ENCODE results near the gene TAF13. TPM values are rescaled to one million over a fixed set of nuclear protein-coding genes. Genes with fewer than 3 reads are reported as not detected.

The TAF13 gene
- total RNA-seq, 1 donor from 2014 or later: 24.1 TPM

GRCh38 chr1:109115685-109116084, 39.9 kb upstream of the TAF13 start:
- H3K27me3 Mint-ChIP-seq: peaks cover 48% of the 10 kb centered on the region
- no peak overlapping the region for H3K4me3 Mint-ChIP-seq (ENCODE audit: low read depth)
- TF ChIP-seq CTCF (IDR thresholded peaks at IDR 0.05; ENCODE audit: unreplicated experiment): no peak
- peaks cover 17% of the 10 kb centered on the region for H3K4me1 Mint-ChIP-seq (ENCODE audit: low read depth)
- no peaks in the 10 kb centered on the region for H3K36me3 Mint-ChIP-seq (ENCODE audit: insufficient read depth)
- H3K27ac Mint-ChIP-seq: no peak overlapping the region
- DNase-seq (ENCODE audit: low spot score, unreplicated experiment): no peak
- no peaks in the 10 kb centered on the region for H3K9me3 Mint-ChIP-seq (ENCODE audit: low read depth)

GRCh38 chr1:109114342-109114674, 38.5 kb upstream of the TAF13 start:
- no peak for TF ChIP-seq CTCF (IDR thresholded peaks at IDR 0.05; ENCODE audit: unreplicated experiment)
- no peak overlapping the region for H3K27ac Mint-ChIP-seq
- peaks cover 56% of the 10 kb centered on the region for H3K27me3 Mint-ChIP-seq
- peaks cover 20% of the 10 kb centered on the region for H3K4me1 Mint-ChIP-seq (ENCODE audit: low read depth)
- H3K36me3 Mint-ChIP-seq (ENCODE audit: insufficient read depth): no peaks in the 10 kb centered on the region
- peak overlapping the region; percentile 69 for H3K4me3 Mint-ChIP-seq (ENCODE audit: low read depth)
- no peak for DNase-seq (ENCODE audit: low spot score, unreplicated experiment)
- H3K9me3 Mint-ChIP-seq (ENCODE audit: low read depth): no peaks in the 10 kb centered on the region

GRCh38 chr1:109113590-109114341, 38.0 kb upstream of the TAF13 start, which contains the start of gene ELAPOR1:
TSS of gene ELAPOR1 (plus strand) at chr1:109114115. CDS start at chr1:109114184, 69 bp downstream.
- DNase-seq (ENCODE audit: low spot score, unreplicated experiment): no peak
- no peaks in the 10 kb centered on the region for H3K9me3 Mint-ChIP-seq (ENCODE audit: low read depth)
- H3K36me3 Mint-ChIP-seq (ENCODE audit: insufficient read depth): no peaks in the 10 kb centered on the region
- H3K4me1 Mint-ChIP-seq (ENCODE audit: low read depth): peaks cover 20% of the 10 kb centered on the region
- H3K4me3 Mint-ChIP-seq (ENCODE audit: low read depth): peak within 1 kb of the TSS; percentile 69
- no peak for TF ChIP-seq CTCF (IDR thresholded peaks at IDR 0.05; ENCODE audit: unreplicated experiment)
- peak within 1 kb of the TSS; percentile 35 for H3K27ac Mint-ChIP-seq
- peaks cover 56% of the 10 kb centered on the region for H3K27me3 Mint-ChIP-seq

GRCh38 chr1:109112652-109113285, 37.0 kb upstream of the TAF13 start:
- TF ChIP-seq CTCF (IDR thresholded peaks at IDR 0.05; ENCODE audit: unreplicated experiment): no peak
- Mint-ChIP-seq H3K4me1 (ENCODE audit: low read depth) (peaks cover 20% of the 10 kb centered on the region), H3K27ac (peak overlapping the region; percentile 35), H3K4me3 (ENCODE audit: low read depth) (peak overlapping the region; percentile 61), H3K27me3 (peaks cover 56% of the 10 kb centered on the region), H3K36me3 (ENCODE audit: insufficient read depth) (no peaks in the 10 kb centered on the region), H3K9me3 (ENCODE audit: low read depth) (no peaks in the 10 kb centered on the region)
- DNase-seq (ENCODE audit: low spot score, unreplicated experiment): peak; percentile 97

- Mint-ChIP-seq H3K4me3 (ENCODE audit: low read depth) (no peak overlapping the region), H3K27ac (no peak overlapping the region), H3K4me1 (ENCODE audit: low read depth) (peaks cover 20% of the 10 kb centered on the region), H3K36me3 (ENCODE audit: insufficient read depth) (no peaks in the 10 kb centered on the region), H3K9me3 (ENCODE audit: low read depth) (no peaks in the 10 kb centered on the region), H3K27me3 (peaks cover 58% of the 10 kb centered on the region)
- DNase-seq (ENCODE audit: low spot score, unreplicated experiment): no peak
- no peak for TF ChIP-seq CTCF (IDR thresholded peaks at IDR 0.05; ENCODE audit: unreplicated experiment)
These were observed 36.4 kb upstream of the TAF13 start for GRCh38 chr1:109112056-109112651.
